NT2/D1 (cell line): ENCODE results near the gene OR8U1.
A peak's percentile ranks its signal among the peaks of the same experiment; 100 is the strongest.
"Not testable (repeated sequence)": the region's sequence is repeated elsewhere in the genome, so short reads cannot be mapped to it uniquely, and the experiment has no call there.

ENCODE experiments used
- DNase-seq: peaks from one replicate; pipeline ENCODE4 v3.0.0-alpha.2; 2011; ENCODE audit warnings: low read depth, low spot score
- H3K27me3 ChIP-seq: 2 replicates; pipeline ENCODE4 v1.6.0; 2011; ENCODE audit warnings: mild to moderate bottlenecking; ENCODE audit not compliant: insufficient read length, insufficient read depth
- H3K36me3 ChIP-seq: 2 replicates; pipeline ENCODE4 v1.6.1; 2011; ENCODE audit warnings: mild to moderate bottlenecking, low read length, mixed read lengths; ENCODE audit not compliant: insufficient read depth, insufficient read length
- H3K4me1 ChIP-seq: 2 replicates; pipeline ENCODE4 v1.5.1; 2011; ENCODE audit not compliant: insufficient read depth, insufficient read length
- H3K4me3 ChIP-seq: 2 replicates; pipeline ENCODE4 v1.5.1; 2011; ENCODE audit warnings: low read depth; ENCODE audit not compliant: insufficient read length
- H3K9ac ChIP-seq: 2 replicates; pipeline ENCODE4 v1.6.0; 2011; ENCODE audit warnings: low read depth; ENCODE audit not compliant: insufficient read length
- H3K9me3 ChIP-seq: 2 replicates; pipeline ENCODE4 v1.5.1; 2011; ENCODE audit warnings: mild to moderate bottlenecking, low read length; ENCODE audit not compliant: insufficient read depth
- SUZ12 ChIP-seq: IDR thresholded peaks from 2 replicates; pipeline ENCODE4 v1.6.1; 2011; ENCODE audit not compliant: insufficient read length, insufficient read depth; ENCODE audit errors: extremely low read depth
- YY1 ChIP-seq: IDR thresholded peaks from 2 replicates; pipeline ENCODE4 v1.6.1; 2011; ENCODE audit not compliant: insufficient read length, insufficient read depth
- ZNF274 ChIP-seq: IDR thresholded peaks from 2 replicates; pipeline ENCODE4 v1.6.1; 2011; ENCODE audit warnings: mild to moderate bottlenecking, low read depth, low read length

The OR8U1 gene

GRCh38 chr11:56394381-56394780, 19.0 kb downstream of the OR8U1 start:
- Histone ChIP-seq H3K27me3 (no peaks in the 10 kb centered on the region), H3K9me3 (no peaks in the 10 kb centered on the region), H3K9ac (no peak overlapping the region), H3K4me3 (no peak overlapping the region), H3K36me3 (no peaks in the 10 kb centered on the region), H3K4me1 (no peaks in the 10 kb centered on the region)
- TF ChIP-seq ZNF274: no peak
- no peak for TF ChIP-seq YY1
- no peak for TF ChIP-seq SUZ12
- no peak for DNase-seq

- TF ChIP-seq ZNF274 (no peak), SUZ12 (no peak), YY1 (no peak)
- no peaks in the 10 kb centered on the region for H3K9me3 ChIP-seq
- H3K4me3 ChIP-seq: no peak overlapping the region
- no peaks in the 10 kb centered on the region for H3K27me3 ChIP-seq
- peak; percentile 9 for DNase-seq
- H3K36me3 ChIP-seq: no peaks in the 10 kb centered on the region
- H3K9ac ChIP-seq: no peak overlapping the region
- no peaks in the 10 kb centered on the region for H3K4me1 ChIP-seq
Measured at GRCh38 chr11:56396047-56396446, 20.6 kb downstream of the OR8U1 start.

GRCh38 chr11:56401858-56402461, 26.5 kb downstream of the OR8U1 start:
- not testable (repeated sequence) for DNase-seq, H3K36me3 ChIP-seq, H3K9me3 ChIP-seq, H3K4me1 ChIP-seq, H3K9ac ChIP-seq, H3K27me3 ChIP-seq, H3K4me3 ChIP-seq

GRCh38 chr11:56404393-56404792, 29.0 kb downstream of the OR8U1 start:
- Histone ChIP-seq H3K4me1 (no peaks in the 10 kb centered on the region), H3K27me3 (no peaks in the 10 kb centered on the region), H3K9ac (no peak overlapping the region), H3K9me3 (no peaks in the 10 kb centered on the region), H3K4me3 (no peak overlapping the region), H3K36me3 (no peaks in the 10 kb centered on the region)
- TF ChIP-seq ZNF274 (no peak), SUZ12 (no peak), YY1 (no peak)
- no peak for DNase-seq

GRCh38 chr11:56410801-56411200, 35.4 kb downstream of the OR8U1 start:
- Histone ChIP-seq H3K9me3 (0 out of 2 replicates have a peak, but pooled peaks cover 3% of the 10 kb centered on the region), H3K27me3 (no peaks in the 10 kb centered on the region)
- TF ChIP-seq YY1 (no peak), ZNF274 (no peak), SUZ12 (no peak)

GRCh38 chr11:56412396-56412795, 37.0 kb downstream of the OR8U1 start, which contains the start of gene OR5AL1:
Gene OR5AL1, plus strand, starts transcription at chr11:56412696.
- Histone ChIP-seq H3K9ac (no peak within 1 kb of the TSS), H3K36me3 (no peaks in the 10 kb centered on the region), H3K9me3 (0 out of 2 replicates have a peak, but pooled peaks cover 3% of the 10 kb centered on the region), H3K4me1 (no peaks in the 10 kb centered on the region), H3K4me3 (no peak within 1 kb of the TSS), H3K27me3 (no peaks in the 10 kb centered on the region)
- TF ChIP-seq YY1 (no peak), ZNF274 (no peak), SUZ12 (no peak)
- no peak for DNase-seq

More at GRCh38 chr11:56410801-56411200, 35.4 kb downstream of the OR8U1 start:
- no peaks in the 10 kb centered on the region for H3K4me1 ChIP-seq
- no peak overlapping the region for H3K4me3 ChIP-seq
- no peak overlapping the region for H3K9ac ChIP-seq
- no peaks in the 10 kb centered on the region for H3K36me3 ChIP-seq
- no peak for DNase-seq
